HG02938 (cell line): Measurements from ENCODE around the gene PASD1.
"Not testable (repeated sequence)": the region's sequence is repeated elsewhere in the genome, so short reads cannot be mapped to it uniquely, and the experiment has no call there.

Experiments used
- ATAC-seq: cut with Tn5 transposase; IDR thresholded peaks from one replicate; pipeline ENCODE4 v1.9.1; 2021; ENCODE audit warnings: mild to moderate bottlenecking, moderate library complexity; ENCODE audit not compliant: unreplicated experiment

PASD1 gene

DNA sequence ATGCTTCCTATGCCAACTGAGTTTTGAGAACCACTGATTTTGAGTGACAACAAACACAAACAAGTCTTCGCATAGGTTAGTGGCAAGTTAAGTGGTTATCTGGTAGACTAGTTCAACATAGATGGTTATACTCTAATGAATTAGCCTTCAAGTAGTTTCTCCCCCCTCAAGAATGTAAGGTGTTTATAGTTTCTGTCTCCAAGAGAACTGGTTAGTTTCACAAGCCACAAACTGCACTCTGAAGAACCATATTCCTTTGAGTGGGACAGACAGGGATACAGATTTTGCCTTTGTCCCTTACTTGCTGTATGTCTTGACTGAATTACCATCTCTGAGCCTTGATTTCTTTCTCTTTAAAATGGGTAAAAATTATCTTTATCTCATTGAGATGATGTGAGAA is 41.5 kb downstream of the PASD1 start:
- ATAC-seq: no peak

DNA sequence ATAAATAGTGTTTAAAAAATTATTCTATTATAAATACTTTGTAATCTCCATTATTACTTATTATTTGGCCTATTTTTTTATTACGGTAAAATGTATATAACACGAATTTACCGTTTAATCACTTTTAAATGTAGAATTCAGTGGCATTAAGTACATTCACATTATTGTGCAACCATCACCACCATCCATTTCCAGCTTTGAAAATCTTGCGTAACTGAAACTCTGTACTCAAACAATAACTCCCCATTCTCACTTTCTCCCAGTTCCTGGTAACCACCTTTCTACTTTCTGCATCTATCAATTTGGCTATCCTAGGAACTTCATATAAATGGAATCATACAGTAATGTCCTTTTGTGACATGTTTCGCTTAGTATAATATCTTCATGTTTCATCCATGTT is 45.7 kb downstream of the PASD1 start:
- ATAC-seq: no peak

- no peak for ATAC-seq
These were observed 57.9 kb downstream of the PASD1 start for GRCh38 chrX:151621422-151621821.

DNA sequence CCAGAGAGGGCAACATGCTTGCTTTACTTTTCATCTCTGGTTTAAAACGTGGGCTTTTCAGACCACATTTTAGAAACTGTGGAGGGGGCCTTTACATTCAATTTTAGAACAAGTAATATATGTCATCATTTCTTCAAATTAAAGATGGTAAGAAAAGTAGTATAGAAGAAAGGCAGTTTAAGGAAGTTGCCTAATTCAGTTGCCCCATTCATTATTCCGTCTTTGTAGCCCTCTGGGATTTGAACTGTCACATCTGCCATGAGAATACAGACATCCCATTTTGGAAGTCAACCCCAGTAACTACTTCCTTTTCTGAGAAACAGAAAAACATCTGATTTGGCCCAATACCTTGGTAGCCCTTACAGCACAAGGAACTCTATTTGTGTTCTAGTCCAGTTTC is 61.2 kb downstream of the PASD1 start:
- ATAC-seq: no peak

DNA sequence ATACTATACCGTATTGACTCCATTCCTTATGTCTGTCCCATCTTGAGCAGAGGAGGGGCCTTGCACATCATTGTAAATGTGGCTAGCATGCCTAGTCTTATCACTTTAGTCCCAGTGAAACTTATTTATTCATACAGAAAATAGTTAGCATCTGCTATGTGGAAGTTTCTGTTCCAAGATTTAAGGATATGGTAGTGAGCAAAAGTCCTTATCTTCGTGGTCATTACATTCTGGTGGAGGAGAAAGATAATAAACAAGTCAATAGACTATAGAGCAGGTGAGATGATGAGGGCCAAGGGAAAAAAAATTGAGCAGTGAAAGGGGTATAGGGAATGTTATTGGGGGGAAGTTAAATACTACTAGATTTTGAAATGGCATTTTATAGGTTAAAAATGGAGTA is 68.3 kb downstream of the PASD1 start:
- no peak for ATAC-seq

DNA sequence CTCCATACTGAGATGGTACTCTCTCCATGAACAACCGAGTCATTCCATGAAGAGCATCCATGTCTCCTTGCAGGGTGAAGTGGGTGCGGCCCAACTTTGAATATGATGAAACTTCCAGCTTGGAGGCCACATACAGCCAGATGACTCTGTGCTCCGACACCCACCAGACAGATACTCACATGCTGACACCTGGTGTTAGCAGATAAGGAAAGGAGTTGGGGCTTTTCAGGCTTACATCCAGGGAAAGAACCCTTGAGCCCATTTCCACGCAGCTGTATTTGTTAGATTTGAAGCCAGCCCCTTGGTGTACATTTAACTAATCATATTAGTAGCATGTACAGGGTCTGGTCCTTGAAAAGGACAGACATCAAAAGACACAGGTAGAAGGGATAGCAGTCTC is 69.7 kb downstream of the PASD1 start:
- ATAC-seq: no peak

GRCh38 chrX:151634937-151635336 is 71.5 kb downstream of the PASD1 start:
- no peak for ATAC-seq

DNA sequence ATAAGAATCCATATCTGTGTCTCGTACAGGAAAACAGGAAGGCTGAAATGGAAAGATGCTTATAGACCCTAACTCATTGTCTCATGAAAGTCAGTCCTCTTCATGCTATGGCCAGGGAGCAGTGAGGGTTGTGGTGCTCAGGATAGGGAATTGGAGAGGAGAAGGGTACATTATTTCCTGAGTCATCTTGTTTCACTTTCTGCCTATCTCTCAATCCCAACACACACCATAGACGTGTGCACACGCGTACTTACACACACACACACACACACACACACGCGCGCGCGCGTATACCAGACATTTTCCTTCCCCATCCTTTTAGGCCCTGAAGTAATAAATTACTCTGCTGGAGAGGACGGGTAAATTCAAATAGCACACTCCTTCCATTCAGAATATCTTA is 78.1 kb downstream of the PASD1 start:
- ATAC-seq: no peak

GRCh38 chrX:151675121-151675746 is 111.8 kb downstream of the PASD1 start:
- no peak for ATAC-seq

GRCh38 chrX:151676196-151676595 is 112.7 kb downstream of the PASD1 start:
- no peak for ATAC-seq

- ATAC-seq: no peak
These were observed 116.4 kb downstream of the PASD1 start for GRCh38 chrX:151679798-151680402.

- peak; percentile 70 for ATAC-seq
These were observed 117.3 kb downstream of the PASD1 start for GRCh38 chrX:151680805-151681204.

DNA sequence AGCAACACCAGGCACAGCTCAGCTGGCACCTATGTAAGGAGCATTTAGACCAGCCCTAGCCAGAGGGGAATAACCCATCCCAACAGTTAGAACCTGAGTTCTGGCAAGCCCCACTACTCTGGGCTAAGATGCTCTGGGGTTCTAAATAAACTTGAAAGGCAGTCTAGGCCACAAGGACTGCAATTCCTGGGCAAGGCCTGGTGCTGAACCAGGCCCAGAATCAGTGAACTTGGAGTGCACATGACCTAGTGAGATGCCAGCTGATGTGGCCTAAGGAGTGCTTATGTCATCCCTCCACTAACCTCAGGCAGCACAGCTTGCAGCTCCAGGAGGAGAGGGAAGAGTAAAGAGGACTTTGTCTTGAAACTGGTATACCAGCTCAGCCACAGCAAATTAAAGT is 124.2 kb downstream of the PASD1 start:
- ATAC-seq: no peak

DNA sequence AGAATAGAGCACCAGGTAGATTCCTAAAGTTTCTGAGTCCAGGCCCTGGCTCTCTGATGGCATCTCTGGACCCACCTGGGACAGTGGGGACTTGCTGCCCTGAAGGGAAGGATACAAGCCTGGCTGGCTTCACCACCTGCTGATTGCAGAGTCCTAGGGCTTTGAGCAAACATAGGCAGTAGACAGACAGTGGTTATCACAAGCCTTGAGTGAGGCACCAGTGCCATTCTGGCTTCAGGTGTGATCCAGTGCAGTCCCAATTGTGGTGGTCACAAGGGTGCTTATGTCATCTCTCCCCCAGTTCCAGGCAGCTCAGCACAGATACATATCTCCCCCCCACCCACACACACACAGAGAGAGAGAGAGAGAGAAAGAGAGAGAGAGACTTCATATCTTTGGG is 125.2 kb downstream of the PASD1 start:
- no peak for ATAC-seq

DNA sequence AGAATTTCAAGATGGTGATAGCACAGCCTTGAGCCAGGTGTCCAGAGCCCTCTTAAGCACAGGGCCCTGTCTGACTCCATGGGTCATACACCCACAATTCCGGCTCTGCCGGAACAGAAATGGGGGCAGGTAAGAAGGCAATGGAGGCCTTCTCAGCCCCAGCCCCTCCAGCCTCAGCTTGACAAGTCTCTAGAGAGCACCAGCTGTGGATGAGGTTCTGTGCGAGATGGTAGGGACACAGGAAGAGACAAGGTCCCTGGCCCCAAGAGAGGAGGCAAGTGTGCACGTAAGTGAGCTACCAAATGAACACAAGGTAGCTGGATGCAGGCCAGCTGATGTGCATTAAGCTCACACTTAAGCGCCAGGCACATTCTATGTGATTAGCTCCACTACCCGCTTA is 129.3 kb downstream of the PASD1 start:
- ATAC-seq: no peak

- no peak for ATAC-seq
These were observed 130.6 kb downstream of the PASD1 start for GRCh38 chrX:151694121-151694520.

DNA sequence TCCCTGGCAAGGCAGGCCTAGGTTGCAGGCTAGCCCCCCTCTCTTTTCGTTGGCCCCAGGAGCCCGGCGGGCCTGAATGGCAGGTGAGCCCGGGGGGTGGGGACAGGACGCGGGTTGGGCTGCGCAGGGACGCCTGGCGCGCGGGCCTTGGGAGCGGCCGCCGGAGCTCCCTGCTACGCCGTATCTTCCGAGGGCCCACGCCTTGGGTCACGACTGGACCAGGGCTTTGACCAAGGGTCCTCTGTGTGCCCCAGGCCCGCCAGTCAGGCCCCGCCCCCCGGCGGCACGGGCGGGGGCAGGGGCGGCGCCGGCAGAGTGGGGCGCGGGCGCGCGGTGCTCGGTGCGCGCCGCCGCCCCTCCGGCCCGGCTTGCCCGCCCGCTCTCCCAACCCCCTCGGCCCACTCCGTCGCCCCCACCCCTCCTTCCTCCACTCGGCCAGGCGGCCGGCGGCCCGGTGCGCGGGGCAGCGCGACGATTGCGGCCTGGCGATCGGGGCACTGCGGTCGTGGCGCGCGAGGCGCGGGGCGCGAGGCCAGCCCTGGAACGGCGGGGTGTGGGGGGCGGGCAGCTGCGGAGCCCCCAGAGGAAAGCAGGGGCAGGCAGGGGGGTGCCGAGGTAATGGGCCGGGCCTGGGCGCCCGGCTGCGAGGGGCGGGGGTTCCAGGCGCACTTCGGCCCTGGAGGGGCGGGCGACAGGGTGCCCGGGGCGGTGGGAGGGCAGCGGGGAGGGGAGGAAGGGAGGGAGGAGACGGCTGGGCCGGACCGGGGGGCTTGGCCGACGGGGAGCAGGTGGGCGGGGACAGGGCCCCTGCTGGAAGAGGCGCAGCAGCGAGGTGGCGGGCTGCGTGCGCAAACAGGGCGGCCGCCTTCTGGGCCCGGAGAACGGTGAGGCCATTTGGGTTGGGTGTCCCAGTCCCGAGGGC is 131.4 kb downstream of the PASD1 start, which contains the start of gene PRRG3:
PRRG3 (plus strand) TSS at position 798 of the 922 bp plus-strand sequence. CDS start 3,357 bp downstream, outside the sequence.
- no peak for ATAC-seq

- ATAC-seq: no peak
These were observed 132.3 kb downstream of the PASD1 start for GRCh38 chrX:151695583-151696340.

DNA sequence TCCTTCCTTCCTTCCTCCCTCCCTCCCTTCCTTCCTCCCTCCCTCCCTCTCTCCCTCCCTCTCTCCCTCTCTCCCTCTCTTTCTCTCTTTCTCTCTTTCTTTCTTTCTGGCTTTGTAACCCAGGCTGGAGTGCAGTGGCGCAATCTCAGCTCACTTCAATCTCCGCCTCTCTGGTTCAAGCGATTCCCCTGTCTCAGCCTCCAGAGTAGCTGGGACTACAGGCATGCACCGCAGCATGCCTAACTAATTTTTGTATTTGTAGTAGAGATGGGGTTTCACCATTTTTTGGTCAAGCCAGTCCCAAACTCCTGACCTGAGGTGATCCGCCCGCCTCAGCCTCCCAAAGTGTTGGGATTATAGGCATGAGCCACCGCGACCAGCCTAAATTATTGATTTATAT is 133.6 kb downstream of the PASD1 start:
- not testable (repeated sequence) for ATAC-seq

DNA sequence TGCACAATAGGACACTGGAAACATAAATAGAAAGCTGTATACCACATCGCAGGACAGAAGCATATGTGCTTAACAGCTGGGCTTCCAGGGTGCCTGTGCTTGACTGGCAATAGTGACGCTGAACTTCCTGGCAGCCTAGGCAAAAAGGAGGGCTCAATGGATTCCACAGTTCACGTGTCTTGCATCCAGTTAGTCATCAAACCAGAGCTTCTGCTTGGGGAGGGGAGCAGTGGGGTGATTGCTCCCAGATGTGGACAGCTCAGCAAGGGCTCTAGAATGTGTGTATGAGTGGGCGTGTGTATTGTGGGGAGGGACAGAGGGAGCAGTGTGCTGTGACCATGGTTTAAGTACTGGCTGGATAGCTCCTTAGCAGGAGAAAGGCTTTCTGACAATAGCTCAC is 134.0 kb downstream of the PASD1 start:
- ATAC-seq: no peak

DNA sequence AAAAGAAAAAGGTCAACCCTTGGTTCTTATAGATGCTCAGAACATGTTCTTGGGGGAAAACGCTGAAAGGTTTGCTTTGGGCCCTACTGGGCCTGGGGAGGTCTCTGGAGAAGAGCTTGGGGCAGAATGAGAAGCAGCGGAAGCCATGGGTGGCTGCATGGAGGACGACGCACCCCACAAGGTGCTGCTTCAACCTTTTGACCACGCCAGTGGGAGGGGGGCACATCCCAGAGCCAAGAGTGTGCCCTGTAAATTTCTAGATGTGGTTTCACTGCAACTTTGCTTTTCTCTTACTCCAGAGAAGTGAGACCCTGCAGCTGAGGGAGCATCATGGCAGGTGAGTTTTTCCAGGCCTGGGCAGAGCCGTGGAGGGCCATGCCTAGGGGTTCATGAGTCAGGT is 135.0 kb downstream of the PASD1 start:
- no peak for ATAC-seq
